Activated T-cell treated with anti-CD3 and anti-CD28 coated beads for 1 hour (primary cell): ENCODE data around the gene CDK15.

Experiments used
- DNase-seq: peaks from one replicate; pipeline ENCODE4 v3.0.0-alpha.2; 2020; ENCODE audit warnings: low read depth

CDK15 gene

DNA sequence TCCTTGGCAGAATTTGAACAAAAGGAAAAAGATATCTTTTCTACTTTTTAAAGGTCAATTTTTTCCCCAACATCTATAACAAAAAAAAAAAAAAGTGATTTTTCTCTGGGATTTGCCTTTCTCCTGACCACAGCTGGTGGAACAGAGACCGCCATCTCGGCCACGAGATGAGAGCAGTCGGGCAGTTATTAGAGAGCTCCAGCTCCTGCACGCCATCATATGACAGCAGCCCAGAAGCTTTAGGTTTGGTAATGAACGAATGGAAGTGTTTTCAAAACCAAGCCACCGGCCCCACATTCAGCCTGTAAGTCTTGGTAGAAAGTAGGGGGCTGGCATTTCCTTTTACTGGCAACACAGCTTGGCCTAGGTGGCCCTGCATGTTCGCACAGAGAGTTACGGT is 132.4 kb downstream of the CDK15 start:
- no peak for DNase-seq

DNA sequence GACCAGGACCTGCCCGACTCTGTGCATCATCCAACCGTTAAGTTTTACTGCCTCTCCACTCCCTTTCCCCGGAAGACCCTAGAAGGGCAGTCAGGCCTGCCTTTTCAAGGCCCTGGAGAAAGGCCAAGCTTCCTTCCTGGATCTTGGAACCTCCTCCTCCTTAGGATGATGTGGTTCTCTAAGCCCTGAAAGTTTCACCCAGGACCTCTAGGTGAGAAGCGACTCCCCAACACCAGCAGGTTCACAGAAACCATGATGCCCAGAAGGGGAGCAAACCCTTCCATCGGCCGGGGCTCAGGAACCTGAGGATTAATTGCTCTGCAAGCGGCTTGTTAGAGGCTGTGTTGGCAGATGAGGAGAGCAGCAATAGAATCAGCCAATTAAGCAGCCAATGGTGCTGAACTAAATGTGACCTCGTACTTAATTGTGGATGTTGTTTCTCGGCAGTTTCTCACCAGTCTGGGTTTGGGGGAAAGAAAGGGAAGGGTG is 133.2 kb downstream of the CDK15 start:
- no peak for DNase-seq

DNA sequence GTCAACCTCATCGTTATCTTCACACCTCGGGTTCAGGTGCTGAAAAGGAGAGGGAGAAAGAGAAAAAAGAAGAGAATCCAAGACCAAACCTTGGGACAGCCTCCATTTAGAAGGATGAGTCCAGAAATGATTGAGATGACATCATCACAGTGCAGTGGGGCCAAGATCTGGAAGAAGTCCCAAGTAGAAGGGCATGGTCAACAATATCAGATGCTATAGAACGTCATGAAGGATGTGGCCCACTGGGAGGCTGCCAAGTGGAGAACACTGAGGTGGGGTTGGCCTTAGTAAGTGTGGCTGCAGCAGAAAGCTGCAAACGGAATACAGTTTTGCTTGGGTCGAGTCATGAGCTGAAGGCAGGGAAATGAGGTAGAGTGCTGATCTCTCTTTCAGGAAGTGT is 136.2 kb downstream of the CDK15 start:
- DNase-seq, result no peak
